ENCODE measurements around the gene BST1.

Gene BST1

GRCh38 chr4:15676039-15676438, 26.8 kb upstream of the BST1 start:
- DNase-seq (ENCODE audit: low read depth in 2 of 2), result no peak

GRCh38 chr4:15676899-15677298, 26.0 kb upstream of the BST1 start:
- DNase-seq (ENCODE audit: low read depth in 2 of 2), result no peak

- DNase-seq (ENCODE audit: low read depth in 2 of 2), result no peak
These were observed 25.3 kb upstream of the BST1 start for GRCh38 chr4:15677507-15677988.

GRCh38 chr4:15681067-15681371, 21.8 kb upstream of the BST1 start:
- DNase-seq (ENCODE audit: low read depth in 2 of 2), result no peak

GRCh38 chr4:15681372-15682241, 21.3 kb upstream of the BST1 start, which contains the start of gene FAM200B:
Gene FAM200B, plus strand, starts transcription at chr4:15681827. Its CDS starts 5,151 bp downstream, at chr4:15686978.
- DNase-seq (ENCODE audit: low read depth in 2 of 2), result peak; percentile 99

GRCh38 chr4:15682242-15683142, 20.4 kb upstream of the BST1 start:
- no peak for DNase-seq (ENCODE audit: low read depth in 2 of 2)

DNA sequence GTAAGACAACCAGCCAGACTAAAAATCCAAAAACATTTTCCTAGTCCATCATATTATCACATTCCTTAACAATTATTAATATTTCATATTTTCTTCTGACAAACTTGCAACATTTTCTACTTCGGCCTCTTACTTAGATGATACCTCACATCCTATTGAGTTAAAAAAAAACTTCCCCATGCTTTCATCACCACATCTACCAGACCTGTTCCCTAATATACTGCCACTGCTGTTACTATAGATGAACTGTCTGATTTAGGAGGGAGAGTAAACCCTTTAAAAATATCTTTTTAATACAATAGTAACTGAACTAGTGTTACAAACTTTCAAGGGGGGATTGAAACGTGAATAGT, 19.7 kb upstream of the BST1 start:
- no peak for DNase-seq (ENCODE audit: low read depth in 2 of 2)

DNA sequence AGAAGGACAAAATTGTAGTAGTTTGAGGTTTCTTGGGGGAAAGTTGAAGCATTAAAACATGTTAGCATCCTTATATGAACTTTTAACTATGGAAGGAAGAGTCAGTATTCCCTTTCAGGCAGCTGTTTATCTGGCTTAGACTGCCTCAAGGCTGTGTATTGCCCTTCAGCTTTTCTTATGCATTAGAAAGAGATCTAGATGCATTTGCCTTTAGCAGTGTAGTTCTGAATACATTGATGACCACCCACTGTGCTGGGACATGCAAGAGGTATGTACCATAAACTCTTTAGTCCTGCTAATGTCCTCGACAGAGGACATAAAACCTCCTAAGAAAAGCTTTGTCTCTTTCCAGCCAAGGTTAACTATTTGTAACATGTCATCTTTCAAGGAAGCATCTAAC, 18.4 kb upstream of the BST1 start:
- DNase-seq (ENCODE audit: low read depth in 2 of 2), result no peak

DNA sequence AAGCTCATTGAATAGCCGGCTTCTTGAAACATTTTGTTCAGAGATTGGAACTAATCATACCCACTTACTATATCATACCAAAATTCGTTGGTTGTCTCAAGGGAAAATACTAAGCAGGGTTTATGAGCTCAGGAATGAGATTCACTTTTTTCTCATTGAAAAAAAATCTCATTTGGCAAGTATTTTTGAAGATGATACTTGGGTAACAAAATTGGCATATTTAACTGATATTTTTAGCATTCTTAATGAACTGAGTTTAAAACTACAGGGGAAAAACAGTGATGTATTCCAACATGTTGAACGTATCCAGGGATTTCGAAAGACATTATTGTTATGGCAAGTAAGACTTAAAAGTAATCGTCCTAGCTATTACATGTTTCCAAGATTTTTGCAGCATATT, 14.8 kb upstream of the BST1 start:
- no peak for DNase-seq (ENCODE audit: low read depth in 2 of 2)

DNA sequence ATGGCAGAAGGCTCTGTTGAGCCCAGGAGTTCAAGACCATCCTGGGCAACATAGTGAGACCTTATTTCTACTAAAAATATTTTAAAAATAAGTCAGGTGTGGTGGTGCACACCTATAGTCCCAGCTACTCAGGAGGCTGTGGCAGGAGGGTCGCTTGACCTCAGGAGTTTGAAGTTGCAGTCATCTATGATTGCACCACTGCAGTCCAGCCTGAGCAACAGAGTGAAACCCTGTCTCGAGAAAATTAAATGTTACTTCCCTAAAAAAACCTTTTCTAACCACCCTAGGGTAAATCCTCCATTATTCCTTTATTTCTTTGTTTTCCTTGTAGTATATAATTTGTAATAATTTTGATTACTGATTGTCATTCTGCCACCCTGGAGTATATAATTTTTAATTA, 13.3 kb upstream of the BST1 start:
- DNase-seq (ENCODE audit: low read depth in 2 of 2), result no peak

- DNase-seq (ENCODE audit: low read depth in 2 of 2), result no peak
These were observed 12.7 kb upstream of the BST1 start for GRCh38 chr4:15690020-15690809.

- DNase-seq (ENCODE audit: low read depth in 2 of 2), result no peak
These were observed 11.3 kb upstream of the BST1 start for GRCh38 chr4:15691346-15692135.

DNA sequence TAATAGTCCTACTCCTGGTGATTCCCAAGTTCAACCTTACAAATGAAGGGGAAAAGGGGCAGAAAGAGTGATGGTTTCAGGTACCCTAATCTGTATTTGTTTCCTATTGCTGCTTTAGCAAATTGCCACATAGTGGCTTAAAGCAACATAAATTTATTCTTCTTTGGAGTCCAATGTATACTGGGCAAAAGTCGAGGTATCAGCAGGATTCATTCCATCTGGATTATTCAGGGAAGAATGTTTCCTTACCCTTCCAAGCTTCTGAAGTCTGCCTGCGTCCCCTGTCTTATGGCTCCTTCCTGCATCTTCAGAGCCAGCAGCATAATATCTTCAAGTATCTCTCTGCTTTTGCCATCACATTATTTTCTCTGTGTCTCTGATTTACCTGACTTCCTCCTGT, 10.3 kb upstream of the BST1 start:
- DNase-seq (ENCODE audit: low read depth in 2 of 2), result no peak

DNA sequence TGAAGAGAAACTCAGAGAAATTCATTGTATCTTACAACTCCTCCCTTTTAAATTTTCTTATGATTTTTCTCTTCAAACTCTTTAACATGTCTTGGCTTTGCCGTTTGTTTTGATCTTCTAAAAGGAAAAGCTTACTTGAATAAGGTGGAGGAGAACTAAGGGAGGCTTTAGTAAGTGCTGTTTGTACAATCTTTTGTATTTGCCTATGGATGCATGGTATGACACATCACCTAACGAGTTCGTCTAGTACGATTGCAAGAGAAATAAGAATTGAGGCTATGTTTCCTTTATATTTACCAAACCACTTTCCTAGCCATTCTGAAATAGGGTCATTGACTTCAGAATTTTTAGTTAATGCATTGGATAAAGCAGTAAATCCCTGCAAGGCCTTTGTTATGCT, 8.4 kb upstream of the BST1 start:
- DNase-seq (ENCODE audit: low read depth in 2 of 2), result no peak

GRCh38 chr4:15695240-15695699, 7.6 kb upstream of the BST1 start:
- DNase-seq (ENCODE audit: low read depth in 2 of 2), result no peak

DNA sequence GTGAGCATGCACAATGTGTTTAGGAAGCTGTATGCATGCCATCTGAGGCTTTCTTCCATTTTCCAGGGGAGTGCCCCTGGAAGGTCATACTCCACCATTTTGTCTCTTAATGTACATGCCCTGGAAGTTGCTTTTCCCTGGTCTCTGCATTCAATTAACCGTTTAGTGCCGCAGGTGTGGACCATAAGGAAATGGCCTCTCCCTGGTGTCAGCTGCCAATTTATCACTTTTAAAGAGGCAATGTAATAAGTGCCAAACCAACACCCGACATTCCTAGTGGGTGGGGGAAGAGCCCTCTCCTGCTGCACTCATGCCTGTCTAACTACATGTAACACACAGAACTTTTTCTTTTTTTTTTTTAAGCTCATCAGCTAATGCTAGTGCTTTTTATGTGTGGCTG, 7.1 kb upstream of the BST1 start:
- no peak for DNase-seq (ENCODE audit: low read depth in 2 of 2)

GRCh38 chr4:15696866-15697265, 6.0 kb upstream of the BST1 start:
- no peak for DNase-seq (ENCODE audit: low read depth in 2 of 2)

- no peak for DNase-seq (ENCODE audit: low read depth in 2 of 2)
These were observed 574 bp downstream of the BST1 start for GRCh38 chr4:15703439-15703838.

GRCh38 chr4:15704129-15704528, 1.3 kb downstream of the BST1 start:
- no peak for DNase-seq (ENCODE audit: low read depth in 2 of 2)

DNA sequence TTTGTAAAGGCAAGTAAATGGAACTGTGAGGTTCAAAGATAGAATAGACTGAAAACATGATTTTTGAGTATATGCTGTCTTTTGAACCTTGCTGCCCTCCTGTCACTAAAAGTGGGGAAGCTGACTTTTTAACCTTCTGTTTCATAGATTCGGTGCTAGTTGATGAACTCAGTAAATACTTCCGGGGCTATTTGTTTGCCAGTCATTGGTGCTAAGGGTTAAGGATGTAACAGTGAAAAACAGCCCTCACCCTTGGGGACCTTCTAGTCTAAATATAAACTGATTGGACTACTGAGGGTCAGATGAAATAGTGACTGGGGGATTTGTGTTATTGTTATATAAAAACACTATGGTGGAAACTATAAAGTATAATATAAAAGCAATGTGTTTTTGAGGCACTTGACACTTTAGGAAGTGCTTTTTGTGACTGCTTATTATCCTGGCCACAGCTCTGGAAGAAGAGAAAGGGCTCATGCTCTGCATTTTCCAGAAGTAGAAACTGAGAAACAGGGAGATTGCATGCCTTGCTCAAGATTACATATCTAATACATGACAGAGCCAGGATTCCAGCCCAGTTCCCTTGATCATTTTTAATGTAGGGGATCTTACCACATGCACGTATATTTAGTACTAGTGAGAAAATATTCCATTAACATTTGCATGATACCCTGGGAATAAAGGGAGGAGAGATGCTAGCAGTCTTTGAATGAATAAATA, 3.9 kb downstream of the BST1 start:
- no peak for DNase-seq (ENCODE audit: low read depth in 2 of 2)

GRCh38 chr4:15707363-15707715, 4.5 kb downstream of the BST1 start:
- DNase-seq (ENCODE audit: low read depth in 2 of 2), result no peak

All from stimulated activated CD4-positive, alpha-beta T cell treated with anti-CD3 and anti-CD28 coated beads, Interleukin-1b, Interleukin-23, amount 100 ng/mL, for 4 hours (primary cell).